A375 (cell line): ENCODE measurements around the gene EIF2S3B. TPM values are rescaled to one million over a fixed set of nuclear protein-coding genes. Genes with fewer than 3 reads are reported as not detected.

ENCODE experiments used
- small RNA-seq: library from RNA; depleted of rRNA; stranded (forward); fragments of <200 nt; gene quantifications from one replicate; pipeline ENCODE3, GENCODE V24; 2014
- total RNA-seq: library from RNA; depleted of rRNA; stranded (reverse); fragments of >200 nt; shearing (Covaris generic); gene quantifications from 2 replicates; pipeline ENCODE4 v1.2.3, GENCODE V29; 2014; rRNA removed

Gene EIF2S3B
- 0.57 and 2.8 TPM in 2 replicates for total RNA-seq

GRCh38 chr12:10505620-10506019 is at the start of gene EIF2S3B:
Gene EIF2S3B (plus strand): TSS chr12:10505890. CDS start chr12:10505903, 13 bp downstream.

Small RNA genes lying within 50 kb of the gene (small RNA-seq; reads per million reads assigned to genes)
- not detected for gene SLC25A39P2

Other genes starting within 250 kb of the EIF2S3B start
- gene KLRD1, start 198.0 kb upstream of the EIF2S3B start, total RNA-seq: not detected in 2 replicates
- gene KLRK1, start 115.8 kb upstream of the EIF2S3B start, total RNA-seq: 0.21 and 0.98 TPM in 2 replicates
- not detected in 2 replicates for gene KLRC4, start 96.1 kb upstream of the EIF2S3B start, total RNA-seq
- 0.60 TPM in 1 of 2 replicates, not detected in the other for gene KLRC3, start 85.3 kb upstream of the EIF2S3B start, total RNA-seq
- gene KLRC2, start 69.9 kb upstream of the EIF2S3B start, total RNA-seq: 1.3 TPM in 1 of 2 replicates, not detected in the other
- gene KLRC1, start 52.5 kb upstream of the EIF2S3B start, total RNA-seq: not detected in 2 replicates
- gene MAGOHB, start 107.7 kb downstream of the EIF2S3B start, total RNA-seq: 81.4 and 111 TPM in 2 replicates
- gene STYK1, start 168.2 kb downstream of the EIF2S3B start, total RNA-seq: 0.29 and 0.87 TPM in 2 replicates
- gene YBX3, start 217.4 kb downstream of the EIF2S3B start, total RNA-seq: 167 and 178 TPM in 2 replicates